Activated CD8-positive, alpha-beta memory T cell treated with anti-CD3 and anti-CD28 coated beads for 36 hours (primary cell): ENCODE measurements around the gene TMEM184A. TPM values are rescaled to one million over a fixed set of nuclear protein-coding genes. Genes with fewer than 3 reads are reported as not detected.

Source experiments
- CTCF ChIA-PET: fragments of 350-600 bp; sonication (Branson Sonifier 250); formaldehyde crosslinking; loops from one replicate; lab custom pipeline; 2021; ENCODE audit warnings: antibody characterized with exemption; lab: Charles Lee
- POLR2A ChIA-PET: fragments of 350-600 bp; sonication (Branson Sonifier 250); formaldehyde crosslinking; loops from one replicate; lab custom pipeline; 2021; ENCODE audit warnings: antibody characterized with exemption; lab: Charles Lee
- total RNA-seq, 2 experiments: library from RNA; stranded (reverse); gene quantifications; one replicate each; pipeline ENCODE4 v1.2.3, GENCODE V29; 2021

Gene TMEM184A
- total RNA-seq, 2 experiments from 2014 or later = not detected

DNA sequence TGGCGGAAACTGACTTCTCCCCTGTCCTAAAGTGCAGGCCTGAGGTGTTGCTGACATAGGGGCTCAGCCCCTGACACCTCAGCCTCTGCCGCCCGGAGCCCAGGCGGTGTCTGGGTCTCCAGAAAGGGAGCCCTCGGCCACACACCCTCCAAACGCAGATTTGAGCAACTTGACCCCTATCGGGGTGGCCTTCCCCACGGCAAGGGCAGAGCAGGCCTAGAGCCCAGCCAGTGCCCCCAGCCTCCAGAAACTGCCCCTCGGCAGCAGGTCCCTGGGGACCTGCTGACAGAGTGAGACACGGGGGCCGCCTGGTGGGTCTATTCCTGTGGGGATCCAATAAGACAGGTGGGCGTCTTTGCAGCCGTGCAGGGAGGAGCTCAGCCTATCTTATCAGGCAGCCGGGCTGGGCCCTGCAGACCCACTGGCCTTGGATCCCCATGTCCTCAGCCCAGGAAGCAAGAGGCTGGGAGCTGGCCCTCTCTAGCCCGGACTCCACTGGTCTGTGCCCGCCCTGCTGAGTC lies 11.0 kb downstream of the TMEM184A start:
- ChIA-PET CTCF (no interaction called here), POLR2A (interaction anchor here (0.6 kb wide), 1 partner anchor 9 kb away, joined by 3 read pairs; no protein-coding TSS in a partner anchor)

DNA sequence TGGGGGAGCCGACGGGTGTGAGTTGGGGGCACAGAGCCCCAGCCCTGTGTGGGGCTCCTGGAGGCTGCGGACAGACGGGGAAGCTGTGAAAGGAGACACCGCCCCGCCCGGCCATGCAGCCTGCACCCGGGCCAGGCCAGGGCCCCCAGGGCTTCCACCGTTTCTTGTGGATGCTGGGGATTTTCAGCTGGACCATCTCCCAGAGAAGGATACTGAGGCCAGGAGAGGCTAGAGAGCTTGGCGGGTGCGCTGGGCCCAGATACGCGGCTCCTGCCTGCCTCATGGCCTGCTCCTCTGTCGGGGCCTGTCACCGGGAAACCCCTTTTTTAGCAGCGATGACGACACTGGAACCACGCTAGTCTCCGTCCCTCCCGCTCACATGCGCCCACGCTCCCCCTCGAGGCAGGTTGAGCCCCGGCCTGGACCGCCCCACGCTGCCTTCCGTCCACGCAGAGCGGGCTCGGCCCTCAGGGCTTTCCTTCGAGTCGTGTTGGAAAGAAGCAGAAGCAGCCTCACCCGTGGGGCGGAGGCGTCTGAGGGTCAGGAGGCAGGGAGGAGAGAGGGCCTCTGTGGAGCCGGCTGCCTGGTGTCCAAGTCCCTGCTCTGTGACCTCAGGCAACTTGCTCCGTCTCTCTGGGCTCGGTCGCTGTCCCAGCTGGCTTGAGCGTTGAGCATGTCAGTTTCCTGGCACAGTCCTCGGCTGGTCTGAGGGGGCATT lies 11.7 kb downstream of the TMEM184A start:
- ChIA-PET POLR2A (interaction anchor here (0.6 kb wide), 1 partner anchor 9 kb away, joined by 3 read pairs; no protein-coding TSS in a partner anchor), CTCF (interaction anchor here (1.5 kb wide), 1 partner anchor 70 kb away, joined by 4 read pairs; no protein-coding TSS in a partner anchor)

DNA sequence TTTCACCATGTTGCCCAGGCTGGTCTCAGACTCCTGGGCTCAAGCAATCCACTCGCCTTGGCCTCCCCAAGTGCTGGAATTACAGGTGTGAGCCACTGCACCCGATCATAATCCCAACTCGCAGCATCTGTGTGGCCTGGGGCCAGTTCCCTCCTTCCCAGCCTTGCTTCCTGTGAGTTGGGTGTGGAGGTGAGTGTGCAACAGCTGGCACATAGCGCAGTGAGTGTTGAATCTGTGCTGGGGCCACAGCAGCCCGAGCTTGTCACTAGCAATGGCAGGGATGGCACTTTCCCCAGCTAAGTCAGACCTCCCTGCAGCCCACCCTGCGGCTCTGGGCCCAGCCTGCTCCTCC lies 12.2 kb downstream of the TMEM184A start:
- ChIA-PET CTCF (interaction anchor here (1.5 kb wide), 1 partner anchor 69 kb away, joined by 4 read pairs; no protein-coding TSS in a partner anchor), POLR2A (no interaction called here)

DNA sequence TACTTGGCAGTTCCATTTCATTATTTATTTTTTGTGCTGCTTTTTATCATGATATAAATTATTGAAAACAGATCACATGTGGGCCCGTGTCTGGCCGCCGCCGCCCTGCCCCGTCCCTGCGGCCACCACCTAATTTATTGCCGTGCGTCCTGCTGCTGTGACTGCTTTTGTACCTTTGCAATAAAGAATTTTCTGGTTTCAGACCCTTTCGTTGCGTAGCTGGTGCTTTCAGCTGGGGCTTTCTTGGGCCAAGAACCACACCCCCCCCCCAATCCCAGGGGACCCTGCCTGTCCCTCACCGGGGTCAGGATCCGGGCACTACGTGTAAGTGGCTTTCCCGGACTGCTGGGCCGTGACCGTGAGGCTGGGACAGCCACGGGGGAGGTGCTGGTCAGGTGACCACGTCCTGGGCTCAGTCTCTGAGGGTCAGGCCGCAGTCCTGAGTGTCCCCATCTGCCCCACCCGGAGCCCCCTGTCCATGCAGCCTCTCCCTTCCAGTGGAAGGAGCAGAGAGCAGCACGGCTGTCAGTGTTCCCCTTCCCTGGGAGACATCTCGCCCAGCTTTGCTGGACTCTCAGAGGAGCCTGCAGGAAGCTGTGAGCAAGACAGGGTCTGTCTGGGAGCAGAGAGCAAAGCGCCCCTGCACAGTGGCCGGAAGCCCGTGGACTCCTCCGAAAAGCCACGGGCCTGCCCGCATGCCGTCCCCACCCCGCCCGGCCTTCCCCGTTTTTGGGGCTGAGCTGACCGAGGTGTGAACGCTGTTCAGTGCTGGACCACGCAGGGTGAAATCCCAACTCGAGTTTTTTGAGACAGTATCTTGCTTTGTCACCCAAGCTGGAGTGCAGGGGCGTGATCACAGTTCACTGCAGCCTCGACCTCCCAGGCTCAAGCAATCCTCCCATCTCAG lies 12.9 kb downstream of the TMEM184A start:
- CTCF ChIA-PET = interaction anchor here (1.5 kb wide), 1 partner anchor 68 kb away, joined by 4 read pairs; no protein-coding TSS in a partner anchor
- POLR2A ChIA-PET = no interaction called here

DNA sequence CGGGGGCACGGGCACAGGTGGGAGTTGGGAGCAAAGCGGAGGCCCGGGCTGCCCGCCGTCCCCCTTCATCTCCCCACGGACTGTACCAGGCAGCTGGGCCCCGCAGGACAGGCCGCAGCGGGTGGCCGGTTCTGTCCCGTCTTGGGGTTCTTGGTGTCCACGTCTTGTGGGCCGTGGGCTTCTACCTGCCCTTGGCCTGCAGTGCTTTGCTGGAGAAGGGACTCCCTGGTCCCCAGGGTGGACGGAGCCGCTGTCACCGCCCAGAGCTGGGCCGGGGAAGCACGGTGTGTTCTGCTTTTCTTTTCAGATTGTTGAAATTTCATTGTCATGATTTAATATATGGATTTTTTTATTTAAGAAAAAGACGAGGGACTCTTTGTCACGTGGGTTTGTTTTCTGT lies 13.7 kb downstream of the TMEM184A start:
- POLR2A ChIA-PET = no interaction called here
- CTCF ChIA-PET = no interaction called here

DNA sequence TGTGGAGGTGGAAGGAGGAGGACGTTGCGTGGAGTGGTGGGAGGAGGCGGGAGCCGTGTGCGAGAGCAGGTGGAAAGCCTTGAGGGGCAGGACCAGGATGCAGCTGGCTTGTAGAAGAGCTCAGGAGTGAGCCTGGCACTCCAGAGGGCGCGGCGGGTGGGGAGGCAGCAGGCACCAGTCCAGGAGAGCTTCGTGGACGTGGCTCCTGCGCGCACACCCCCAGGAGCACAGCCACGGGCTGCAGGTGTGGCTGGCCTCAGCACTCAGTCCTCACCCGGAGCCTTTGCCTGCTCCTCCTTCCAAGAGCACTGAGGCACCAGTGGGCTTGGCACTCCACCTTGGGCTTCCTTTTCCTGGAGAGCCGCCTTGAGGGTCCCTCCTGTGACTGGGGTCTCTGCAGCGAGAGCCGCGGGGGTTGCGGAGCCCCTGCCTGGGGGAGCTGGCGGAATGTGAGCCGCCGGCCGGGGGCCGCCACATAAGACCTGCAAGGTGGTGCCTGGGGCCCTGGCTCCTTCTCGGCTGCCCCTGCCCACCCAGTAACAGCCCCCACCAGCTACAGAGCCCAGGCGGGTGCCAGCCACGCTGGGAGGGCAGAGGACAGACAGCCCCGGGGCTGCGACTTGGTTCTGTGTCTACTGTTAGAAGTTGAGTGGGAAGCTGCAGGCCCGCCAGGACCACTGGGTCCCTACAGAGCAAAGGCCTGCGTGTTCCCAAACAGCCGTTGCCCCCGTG lies 14.4 kb downstream of the TMEM184A start:
- ChIA-PET CTCF (no interaction called here), POLR2A (no interaction called here)

DNA sequence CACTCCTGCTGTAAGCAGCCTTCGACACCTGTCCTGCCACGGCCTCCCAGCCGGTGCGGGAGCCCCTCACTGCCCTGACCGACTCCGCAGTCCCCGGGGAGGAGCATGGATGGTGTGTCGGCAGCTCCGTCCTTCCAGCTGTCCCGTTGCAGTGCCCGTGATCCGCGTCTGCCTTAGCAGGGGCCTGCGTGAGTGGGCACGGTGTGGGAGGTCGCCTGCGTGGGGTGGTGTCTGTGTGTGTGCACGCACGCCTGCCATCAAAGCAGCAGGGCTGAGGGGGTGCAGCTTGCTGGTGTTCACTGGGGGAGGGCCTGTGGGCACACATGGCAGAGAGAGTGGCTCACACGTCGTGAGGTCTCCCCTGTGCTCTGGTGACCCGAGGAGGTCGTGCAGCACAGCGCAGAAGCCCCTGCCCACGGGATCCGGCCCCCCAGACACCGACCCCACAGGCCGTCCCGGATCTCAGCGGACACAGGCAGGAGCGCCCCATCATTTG lies 15.2 kb downstream of the TMEM184A start:
- POLR2A ChIA-PET = no interaction called here
- CTCF ChIA-PET = no interaction called here

DNA sequence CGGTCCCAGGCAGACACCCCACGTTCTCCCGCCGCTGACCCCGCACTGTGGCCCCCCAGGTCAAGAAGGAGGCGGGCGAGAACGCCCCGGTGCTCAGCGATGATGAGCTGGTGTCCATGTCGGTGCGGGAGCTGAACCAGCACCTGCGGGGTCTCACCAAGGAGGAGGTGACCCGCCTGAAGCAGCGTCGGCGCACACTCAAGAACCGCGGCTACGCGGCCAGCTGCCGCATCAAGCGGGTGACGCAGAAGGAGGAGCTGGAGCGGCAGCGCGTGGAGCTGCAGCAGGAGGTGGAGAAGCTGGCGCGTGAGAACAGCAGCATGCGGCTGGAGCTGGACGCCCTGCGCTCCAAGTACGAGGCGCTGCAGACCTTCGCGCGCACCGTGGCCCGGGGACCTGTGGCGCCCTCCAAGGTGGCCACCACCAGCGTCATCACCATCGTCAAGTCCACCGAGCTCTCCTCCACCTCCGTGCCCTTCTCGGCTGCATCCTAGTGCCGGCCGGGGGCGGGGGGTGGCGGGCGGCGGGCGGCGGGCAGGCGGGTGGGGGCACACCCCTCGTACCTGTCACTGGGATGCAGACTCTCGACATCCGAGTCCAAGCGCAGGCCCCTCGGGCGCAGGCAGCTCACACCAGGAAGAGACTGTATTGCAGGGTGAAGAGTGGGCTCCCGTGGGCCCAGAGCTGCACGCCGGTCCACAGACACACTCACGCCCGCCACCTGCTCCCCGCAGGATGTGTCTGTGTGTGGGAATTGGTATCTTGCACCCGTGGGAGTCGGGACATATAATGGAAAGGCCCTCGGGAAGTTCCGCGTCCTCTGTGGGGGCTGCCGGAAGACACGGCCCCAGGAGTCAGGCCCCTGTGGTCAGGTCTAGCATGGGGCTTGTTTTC lies 15.9 kb downstream of the TMEM184A start:
- ChIA-PET POLR2A (no interaction called here), CTCF (no interaction called here)

DNA sequence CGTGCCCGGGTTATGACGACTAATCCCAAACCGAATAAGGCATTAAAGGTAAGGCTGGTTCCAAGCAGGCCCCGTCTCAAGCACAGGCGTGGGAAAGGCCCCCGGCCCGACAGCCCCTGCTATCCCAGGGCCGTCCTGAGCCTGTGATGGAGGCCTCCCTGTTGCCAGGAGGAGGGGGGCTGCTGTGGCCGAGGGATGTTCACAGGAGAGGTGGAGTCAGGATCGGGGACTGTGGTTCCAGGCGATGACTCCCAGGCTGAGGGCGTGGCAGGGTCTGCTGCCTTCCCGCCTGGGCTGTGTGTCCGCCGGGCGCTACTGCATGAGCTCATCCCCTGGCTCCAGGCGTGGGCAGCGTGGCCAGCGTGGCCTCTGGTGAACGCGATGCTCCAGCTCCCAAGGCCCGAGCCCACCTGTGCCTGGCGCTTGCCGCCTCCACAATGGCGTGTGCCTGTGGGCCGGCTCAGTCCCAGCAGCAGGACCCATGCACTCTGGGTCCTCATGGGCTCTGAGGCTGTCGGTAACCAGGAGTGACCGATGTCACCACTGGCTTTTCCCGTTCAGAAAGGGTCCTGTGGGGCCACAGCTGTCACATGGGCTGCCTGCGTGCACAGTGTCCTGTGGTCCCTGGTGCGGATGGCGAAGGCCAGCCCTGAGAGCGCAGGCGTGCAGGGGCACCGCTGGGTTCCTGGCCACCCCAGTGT lies 16.7 kb downstream of the TMEM184A start:
- ChIA-PET CTCF (no interaction called here), POLR2A (no interaction called here)

DNA sequence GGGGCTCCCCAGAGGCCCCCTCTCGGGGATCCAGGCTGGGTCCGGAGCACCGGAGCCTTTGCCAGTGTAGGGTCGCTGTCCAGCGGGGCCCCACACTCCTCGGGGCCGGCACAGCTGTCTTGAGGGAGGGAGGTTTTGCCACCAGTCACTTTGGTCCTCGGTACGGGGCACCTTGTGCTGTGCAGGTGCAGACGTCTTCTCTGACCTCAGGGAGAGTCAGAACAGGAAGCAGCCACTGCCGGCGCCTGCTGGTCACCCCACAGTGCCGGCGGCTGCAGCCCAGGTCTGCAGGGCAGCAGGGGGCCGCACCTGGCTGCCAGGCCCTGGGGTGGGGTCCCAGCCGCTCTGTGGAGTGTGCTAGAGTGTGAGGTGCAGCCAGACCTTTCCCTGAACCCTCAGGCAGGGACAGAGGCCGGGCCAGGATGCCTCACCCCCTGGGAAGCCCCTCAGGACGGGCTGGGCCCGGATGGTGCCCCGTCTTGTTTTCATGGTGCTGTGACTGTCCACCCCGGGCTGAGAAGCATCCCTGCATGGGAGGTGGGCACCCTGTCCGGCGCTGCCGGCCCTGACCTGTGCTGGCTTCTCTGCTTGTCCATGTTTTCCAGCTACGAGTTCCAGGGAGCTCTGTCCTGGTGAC lies 17.3 kb downstream of the TMEM184A start:
- ChIA-PET POLR2A (no interaction called here), CTCF (no interaction called here)

DNA sequence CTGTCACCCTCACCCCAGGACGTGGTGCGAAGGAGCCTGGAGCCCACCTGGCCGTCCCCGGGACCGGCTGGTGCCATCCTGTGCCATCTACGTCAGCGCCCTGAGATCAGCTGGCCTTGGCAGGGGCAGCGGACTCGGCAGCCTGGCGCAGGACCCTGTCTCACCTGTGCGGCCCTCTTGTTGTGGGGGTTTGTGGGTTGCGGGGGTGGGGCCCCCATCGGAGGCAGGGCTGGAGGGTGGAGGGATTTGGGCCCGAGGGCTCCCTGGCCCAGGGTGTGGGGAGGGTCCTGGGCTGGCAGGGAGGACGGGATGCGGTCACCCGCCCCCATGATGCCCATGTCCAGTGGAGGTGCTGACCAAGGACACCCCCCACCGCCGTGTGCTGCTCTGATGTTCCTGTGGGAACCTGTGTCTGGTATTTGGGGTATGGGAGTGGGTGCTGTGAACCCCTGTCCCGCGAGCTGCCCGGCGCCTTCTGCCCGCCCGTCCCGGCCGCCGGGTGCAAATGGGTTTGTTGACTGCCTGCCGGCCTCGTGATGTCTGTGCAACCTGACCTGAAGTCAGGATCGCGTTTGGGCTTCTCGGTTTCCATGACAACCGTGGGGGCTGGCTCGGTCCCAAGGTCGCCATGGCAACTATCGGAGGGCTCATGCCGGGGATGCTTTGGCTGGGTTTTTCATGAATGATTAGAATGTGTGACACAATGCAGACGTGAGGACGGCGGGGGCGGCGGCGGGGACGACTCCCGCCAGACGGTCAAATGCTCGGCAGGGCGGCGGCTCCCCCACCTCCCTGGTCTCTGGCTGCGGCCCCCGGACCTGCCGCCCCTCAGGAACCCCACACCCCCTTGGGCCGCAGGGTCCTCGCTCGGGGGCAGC lies 18.2 kb downstream of the TMEM184A start:
- CTCF ChIA-PET = interaction anchor here (1.4 kb wide), 1 partner anchor 44 kb away, joined by 3 read pairs; no protein-coding TSS in a partner anchor
- POLR2A ChIA-PET = no interaction called here

DNA sequence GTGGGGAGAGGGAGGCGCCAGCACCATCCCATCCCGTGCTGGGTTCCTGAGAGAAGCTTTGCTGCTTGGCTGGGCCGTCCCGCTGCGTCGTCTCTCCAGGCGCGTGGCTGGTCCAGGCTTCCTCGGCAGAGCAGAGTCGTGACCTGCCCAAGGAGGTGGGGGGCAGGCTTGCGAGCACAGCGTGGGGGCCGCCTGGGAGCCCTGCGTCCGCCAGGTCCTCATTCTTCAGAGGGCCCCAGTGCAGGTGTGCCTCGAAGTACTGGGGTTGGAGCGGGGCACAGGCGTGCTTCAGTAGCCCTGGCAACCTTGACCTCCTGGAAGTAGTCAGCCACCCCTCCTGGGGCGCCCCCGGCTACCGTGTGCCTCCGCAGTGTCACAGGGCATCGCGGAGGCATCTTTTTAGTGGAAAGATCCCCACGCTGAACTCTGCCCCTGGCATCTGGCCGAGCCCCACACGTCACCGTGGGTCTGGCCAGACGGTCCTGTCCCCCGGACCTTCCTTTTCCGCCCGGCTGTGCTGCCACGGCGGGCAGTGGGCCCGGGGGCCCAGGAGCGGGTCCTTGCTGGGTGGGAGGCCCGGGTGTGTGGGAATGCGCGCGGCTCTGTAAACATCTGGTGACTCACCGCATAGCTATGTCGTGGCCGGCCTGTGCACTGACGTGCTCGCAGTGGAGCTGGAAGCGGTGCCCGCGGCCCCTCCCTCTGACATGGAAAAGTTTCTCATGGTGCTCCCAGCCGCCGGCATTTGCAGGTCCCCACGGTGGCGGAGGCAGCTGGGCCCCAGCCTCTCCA lies 19.1 kb downstream of the TMEM184A start:
- CTCF ChIA-PET = interaction anchor here (1.4 kb wide), 1 partner anchor 45 kb away, joined by 3 read pairs; no protein-coding TSS in a partner anchor
- POLR2A ChIA-PET = no interaction called here

DNA sequence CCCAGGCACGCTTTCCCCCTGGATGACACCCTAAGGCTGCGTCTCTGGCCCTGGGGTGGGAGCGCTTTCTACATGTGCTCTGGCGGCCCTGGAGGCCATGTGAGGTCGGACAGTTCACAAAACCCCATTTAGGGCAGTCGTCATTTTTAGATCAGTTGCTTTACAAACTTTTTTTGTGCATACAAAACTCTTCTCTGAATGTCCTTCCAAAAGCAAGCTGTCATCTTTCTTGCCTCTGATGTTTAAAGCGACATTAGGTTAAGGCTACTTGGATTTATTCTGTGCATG lies 19.6 kb downstream of the TMEM184A start:
- ChIA-PET CTCF (no interaction called here), POLR2A (interaction anchor here (0.5 kb wide), 1 partner anchor 876 kb away, joined by 3 read pairs; no protein-coding TSS in a partner anchor)

DNA sequence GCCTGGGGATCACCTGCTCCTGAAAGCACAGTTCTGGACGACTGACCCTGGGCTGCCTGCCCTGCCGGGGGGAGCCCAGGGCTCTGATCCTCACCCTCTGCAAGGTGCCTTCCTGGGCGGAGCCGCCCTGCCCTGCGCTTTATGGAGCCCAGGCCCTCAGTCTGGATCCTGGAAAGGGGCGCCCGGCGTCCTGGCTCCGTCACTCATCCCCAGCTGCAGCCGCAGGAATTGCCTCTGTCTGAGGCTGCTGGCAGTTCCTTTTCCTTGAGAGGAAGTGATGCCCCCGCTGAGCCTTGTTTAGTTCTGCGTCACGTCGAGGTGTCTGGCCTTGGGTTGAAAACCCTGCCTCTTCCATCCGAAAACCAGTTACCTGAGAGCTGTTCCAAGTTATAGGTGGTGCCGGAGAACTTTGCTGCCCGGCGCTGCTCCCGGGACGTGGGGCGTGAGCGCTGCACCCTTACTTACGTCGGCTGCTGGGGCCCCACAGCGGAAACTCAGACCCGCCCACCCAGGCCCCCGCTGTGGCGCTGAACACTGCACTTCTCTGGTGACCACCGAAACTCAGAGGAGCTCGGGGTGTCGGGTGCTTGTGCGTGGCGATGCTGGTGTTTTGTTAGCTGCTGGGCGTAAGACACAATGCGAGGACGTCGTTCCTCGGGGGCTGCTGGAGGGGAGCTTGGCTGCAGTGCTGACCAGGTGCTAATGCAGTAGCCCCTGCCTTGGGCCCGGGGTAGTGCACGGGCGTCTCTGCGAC lies 20.1 kb downstream of the TMEM184A start:
- POLR2A ChIA-PET = interaction anchor here (0.5 to 1.1 kb wide), 2 partner anchors 9 to 877 kb away, joined by 3 read pairs; no protein-coding TSS in a partner anchor

DNA sequence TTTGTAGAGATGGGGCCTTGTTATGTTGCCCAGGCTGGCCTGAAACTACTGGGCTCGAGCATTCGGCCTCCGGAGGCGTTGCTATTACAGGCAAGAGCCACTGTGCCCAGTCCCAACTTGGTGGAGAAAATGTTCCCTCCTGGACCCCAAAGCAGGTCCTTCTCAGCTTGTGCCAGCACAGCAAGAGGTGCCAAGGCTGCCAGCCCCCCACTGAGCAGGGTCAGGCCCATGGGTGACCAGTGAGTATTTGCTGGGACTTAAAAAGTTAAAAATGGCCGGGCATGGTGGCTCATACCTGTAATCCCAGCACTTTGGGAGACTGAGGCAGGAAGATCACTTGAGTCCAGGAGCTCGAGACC lies 20.9 kb downstream of the TMEM184A start:
- POLR2A ChIA-PET = interaction anchor here (1.1 kb wide), 1 partner anchor 9 kb away, joined by 3 read pairs; no protein-coding TSS in a partner anchor
- CTCF ChIA-PET = interaction anchor here (1.2 kb wide), 1 partner anchor 24 kb away, joined by 4 read pairs; no protein-coding TSS in a partner anchor

More for the DNA sequence above, 20.1 kb downstream of the TMEM184A start:
- CTCF ChIA-PET = interaction anchor here (0.6 to 1.2 kb wide), 2 partner anchors 24 to 31 kb away, joined by 3 to 4 read pairs; no protein-coding TSS in a partner anchor
